Measurements from ENCODE around the gene PYM1.
"Not testable (repeated sequence)": the region's sequence is repeated elsewhere in the genome, so short reads cannot be mapped to it uniquely, and the experiment has no call there.

PYM1 gene

GRCh38 chr12:55938826-55939501 lies 11.3 kb upstream of the PYM1 start:
- DNase-seq (ENCODE audit: low read depth), result no peak

GRCh38 chr12:55937981-55938380 lies 10.3 kb upstream of the PYM1 start:
- DNase-seq (ENCODE audit: low read depth), result no peak

- no peak for DNase-seq (ENCODE audit: low read depth)
Observed at GRCh38 chr12:55935738-55936151, 8.1 kb upstream of the PYM1 start.

- DNase-seq (ENCODE audit: low read depth), result no peak
Observed at GRCh38 chr12:55934773-55935172, 7.1 kb upstream of the PYM1 start.

- DNase-seq (ENCODE audit: low read depth), result no peak
Observed at GRCh38 chr12:55933799-55934742, 6.4 kb upstream of the PYM1 start.

- DNase-seq (ENCODE audit: low read depth), result no peak
Observed at GRCh38 chr12:55933169-55933798, 5.6 kb upstream of the PYM1 start.

- DNase-seq (ENCODE audit: low read depth), result no peak
Observed at GRCh38 chr12:55932551-55932910, 4.8 kb upstream of the PYM1 start.

GRCh38 chr12:55931780-55932550 lies 4.3 kb upstream of the PYM1 start:
- no peak for DNase-seq (ENCODE audit: low read depth)

GRCh38 chr12:55931317-55931779 lies 3.7 kb upstream of the PYM1 start:
- no peak for DNase-seq (ENCODE audit: low read depth)

- peak; percentile 57 for DNase-seq (ENCODE audit: low read depth)
Observed at GRCh38 chr12:55930771-55931316, 3.1 kb upstream of the PYM1 start, which contains the start of gene DGKA. TSS of gene DGKA (plus strand) at chr12:55931162. CDS start at chr12:55936504, 5,342 bp downstream.

GRCh38 chr12:55929306-55929791 lies 1.7 kb upstream of the PYM1 start:
- peak; percentile 45 for DNase-seq (ENCODE audit: low read depth)

GRCh38 chr12:55926738-55927587 lies 731 bp downstream of the PYM1 start:
- peak; percentile 84 for DNase-seq (ENCODE audit: low read depth)

- no peak for DNase-seq (ENCODE audit: low read depth)
Observed at GRCh38 chr12:55925870-55926737, 1.6 kb downstream of the PYM1 start.

GRCh38 chr12:55925371-55925770 lies 2.3 kb downstream of the PYM1 start:
- DNase-seq (ENCODE audit: low read depth), result no peak

GRCh38 chr12:55923648-55924047 lies 4.0 kb downstream of the PYM1 start:
- DNase-seq (ENCODE audit: low read depth), result not testable (repeated sequence)

- no peak for DNase-seq (ENCODE audit: low read depth)
Observed at GRCh38 chr12:55922126-55922525, 5.6 kb downstream of the PYM1 start.

GRCh38 chr12:55919032-55919431 lies 8.7 kb downstream of the PYM1 start:
- DNase-seq (ENCODE audit: low read depth), result not testable (repeated sequence)

- no peak for DNase-seq (ENCODE audit: low read depth)
Observed at GRCh38 chr12:55915482-55915859, 12.2 kb downstream of the PYM1 start.

- no peak for DNase-seq (ENCODE audit: low read depth)
Observed at GRCh38 chr12:55912908-55913307, 14.8 kb downstream of the PYM1 start.
